Measurements from ENCODE around the gene HES5.

DNA sequence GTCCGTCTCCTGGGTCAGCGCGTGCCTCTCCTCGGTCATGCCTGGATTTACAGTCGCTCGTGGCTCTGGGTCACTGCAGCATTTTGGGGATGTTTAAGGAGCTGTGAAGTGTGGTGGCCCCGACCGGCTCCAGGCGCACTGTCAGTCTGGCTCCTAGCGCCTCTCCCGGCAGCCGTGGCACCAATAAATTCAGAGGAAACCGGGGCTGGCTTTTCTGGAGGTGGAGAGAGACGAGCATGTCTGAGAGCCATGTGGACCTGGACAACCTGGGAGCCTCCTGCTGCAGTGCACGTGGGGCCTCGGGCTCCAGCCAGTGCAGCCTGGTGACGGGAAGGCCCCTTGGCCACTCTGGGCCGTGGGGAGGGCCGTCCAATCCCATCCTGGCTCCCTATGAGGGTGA lies 36.8 kb downstream of the HES5 start:
- TF ChIP-seq, protein P1, sequence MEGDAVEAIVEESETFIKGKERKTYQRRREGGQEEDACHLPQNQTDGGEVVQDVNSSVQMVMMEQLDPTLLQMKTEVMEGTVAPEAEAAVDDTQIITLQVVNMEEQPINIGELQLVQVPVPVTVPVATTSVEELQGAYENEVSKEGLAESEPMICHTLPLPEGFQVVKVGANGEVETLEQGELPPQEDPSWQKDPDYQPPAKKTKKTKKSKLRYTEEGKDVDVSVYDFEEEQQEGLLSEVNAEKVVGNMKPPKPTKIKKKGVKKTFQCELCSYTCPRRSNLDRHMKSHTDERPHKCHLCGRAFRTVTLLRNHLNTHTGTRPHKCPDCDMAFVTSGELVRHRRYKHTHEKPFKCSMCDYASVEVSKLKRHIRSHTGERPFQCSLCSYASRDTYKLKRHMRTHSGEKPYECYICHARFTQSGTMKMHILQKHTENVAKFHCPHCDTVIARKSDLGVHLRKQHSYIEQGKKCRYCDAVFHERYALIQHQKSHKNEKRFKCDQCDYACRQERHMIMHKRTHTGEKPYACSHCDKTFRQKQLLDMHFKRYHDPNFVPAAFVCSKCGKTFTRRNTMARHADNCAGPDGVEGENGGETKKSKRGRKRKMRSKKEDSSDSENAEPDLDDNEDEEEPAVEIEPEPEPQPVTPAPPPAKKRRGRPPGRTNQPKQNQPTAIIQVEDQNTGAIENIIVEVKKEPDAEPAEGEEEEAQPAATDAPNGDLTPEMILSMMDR (IDR thresholded peaks at IDR 0.05): no peak
- TF ChIP-seq CEBPB (IDR thresholded peaks at IDR 0.05): no peak
